SK-N-SH (cell line): ENCODE measurements around the gene P3H2. TPM values are rescaled to one million over a fixed set of nuclear protein-coding genes. Genes with fewer than 3 reads are reported as not detected.

Source experiments
- CTCF ChIA-PET: fragments of 300-600, 350-600 bp; formaldehyde crosslinking; extraction: SDS; loops from one replicate; lab custom pipeline; 2021; lab: Yijun Ruan, JAX
- POLR2A ChIA-PET: fragments of 350-600 bp; sonication (Branson Sonifier 250); formaldehyde crosslinking; extraction: SDS; loops from one replicate; lab custom pipeline; 2020; ENCODE audit warnings: antibody characterized with exemption, inconsistent platforms; lab: Yijun Ruan, JAX
- DNase-seq: peaks from one replicate; pipeline ENCODE4 v3.0.0; 2012
- H2AFZ ChIP-seq: fragments of 200-600 bp; sonication (generic); 2 replicates; pipeline ENCODE4 v1.8.1; 2016; ENCODE audit warnings: antibody characterized with exemption, mild to moderate bottlenecking, low read depth
- H3F3A ChIP-seq: fragments of 200-600 bp; sonication (generic); replicated peaks from 2 replicates; pipeline ENCODE3; 2016; ENCODE audit warnings: antibody characterized with exemption, mild to moderate bottlenecking; ENCODE audit not compliant: insufficient read depth
- H3K27ac ChIP-seq, 2 experiments: fragments of 200-500 bp in 1 of 2; fragments of 200-600 bp in 1 of 2; sonication (Bioruptor generic) in 1 of 2; sonication (generic), shearing (Covaris generic) in 1 of 2; 2 replicates each; pipeline versions ENCODE4 v1.5.1 to v1.6.1; 2014 to 2016; ENCODE audit warnings: low read depth in 2 of 2, inconsistent platforms in 1 of 2, low read length in 1 of 2, mild to moderate bottlenecking in 1 of 2, mixed read lengths in 1 of 2
- H3K27me3 ChIP-seq: fragments of 200-600 bp; sonication (generic), shearing (Covaris generic); 2 replicates; pipeline ENCODE4 v1.6.1; 2016; ENCODE audit warnings: mixed run types; ENCODE audit not compliant: insufficient read depth
- H3K36me3 ChIP-seq, 2 experiments: fragments of 200-500 bp in 1 of 2; fragments of 200-600 bp in 1 of 2; sonication (Bioruptor generic) in 1 of 2; sonication (generic) in 1 of 2; replicated peaks in 1 of 2; 2 replicates each; pipeline versions ENCODE3 to v1.5.1; 2014 to 2016; ENCODE audit warnings: low read length in 1 of 2, mild to moderate bottlenecking in 1 of 2; ENCODE audit not compliant: insufficient read depth in 2 of 2, control insufficient read depth in 1 of 2
- H3K4me1 ChIP-seq, 2 experiments: fragments of 200-500 bp in 1 of 2; fragments of 200-600 bp in 1 of 2; sonication (Bioruptor generic) in 1 of 2; sonication (generic), shearing (Covaris generic) in 1 of 2; 2 replicates each; pipeline versions ENCODE4 v1.5.1 to v1.6.1; 2014 to 2016; ENCODE audit warnings: low read depth in 1 of 2, low read length in 1 of 2, mixed run types in 1 of 2; ENCODE audit not compliant: insufficient read depth in 2 of 2, control insufficient read depth in 1 of 2
- H3K4me2 ChIP-seq: fragments of 200-600 bp; sonication (generic), shearing (Covaris generic); 2 replicates; pipeline ENCODE4 v1.6.1; 2017; ENCODE audit warnings: mixed run types
- H3K4me3 ChIP-seq, 2 experiments: fragments of 200-500 bp in 1 of 2; fragments of 200-600 bp in 1 of 2; sonication (Bioruptor generic) in 1 of 2; sonication (generic), shearing (Covaris generic) in 1 of 2; 2 replicates each; pipeline versions ENCODE4 v1.5.1 to v1.8.1; 2014 to 2016; ENCODE audit warnings: low read depth in 2 of 2, inconsistent platforms in 1 of 2, low read length in 1 of 2, mild to moderate bottlenecking in 1 of 2, mixed read lengths in 1 of 2, moderate library complexity in 1 of 2
- H3K79me2 ChIP-seq: fragments of 200-600 bp; sonication (generic); 2 replicates; pipeline ENCODE4 v1.8.1; 2017; ENCODE audit warnings: mild to moderate bottlenecking; ENCODE audit not compliant: insufficient read depth
- H3K9ac ChIP-seq: fragments of 200-600 bp; sonication (generic); 2 replicates; pipeline ENCODE4 v1.6.1; 2017; ENCODE audit warnings: mixed run types
- H3K9me2 ChIP-seq: fragments of 200-600 bp; sonication (generic); 2 replicates; pipeline ENCODE4 v1.6.1; 2017; ENCODE audit warnings: mixed run types
- H3K9me3 ChIP-seq: fragments of 200-600 bp; sonication (generic); 2 replicates; pipeline ENCODE4 v1.6.1; 2017; ENCODE audit warnings: mixed run types, mild to moderate bottlenecking, moderate library complexity
- H4K20me1 ChIP-seq: fragments of 200-600 bp; sonication (generic); 2 replicates; pipeline ENCODE4 v1.6.1; 2017; ENCODE audit warnings: mild to moderate bottlenecking, mixed run types; ENCODE audit not compliant: insufficient read depth
- EZH2phosphoT487 ChIP-seq: fragments of 200-600 bp; sonication (generic); IDR thresholded peaks from 2 replicates; pipeline ENCODE4 v1.6.1; 2017; ENCODE audit warnings: low read depth, mixed run types, mild to moderate bottlenecking, antibody characterized with exemption, moderate library complexity, borderline replicate concordance
- FOXM1 ChIP-seq: IDR thresholded peaks from 2 replicates; pipeline ENCODE4 v1.4.0; 2012; ENCODE audit warnings: low read depth, mild to moderate bottlenecking
- GABPA ChIP-seq: IDR thresholded peaks from 2 replicates; pipeline ENCODE4 v1.4.0; 2012; ENCODE audit warnings: low read depth, mild to moderate bottlenecking
- JUND ChIP-seq: IDR thresholded peaks from 2 replicates; pipeline ENCODE4 v1.4.0; 2012
- MEF2A ChIP-seq: IDR thresholded peaks from 2 replicates; pipeline ENCODE4 v1.4.0; 2012; ENCODE audit warnings: low read depth, borderline replicate concordance
- NRF1 ChIP-seq: IDR thresholded peaks from 2 replicates; pipeline ENCODE4 v1.6.1; 2012; ENCODE audit warnings: low read depth, mild to moderate bottlenecking, low read length
- PBX3 ChIP-seq: IDR thresholded peaks from 2 replicates; pipeline ENCODE4; 2012
- POLR2AphosphoS5 ChIP-seq: IDR thresholded peaks from 2 replicates; pipeline ENCODE4 v1.6.1; 2012; ENCODE audit warnings: low read depth, low read length
- RAD21 ChIP-seq: IDR thresholded peaks from 2 replicates; pipeline ENCODE4 v1.6.1; 2012; ENCODE audit warnings: mild to moderate bottlenecking, low read length
- REST ChIP-seq: IDR thresholded peaks from 2 replicates; pipeline ENCODE4 v1.6.1; 2012; ENCODE audit warnings: mild to moderate bottlenecking, low read depth, low read length, moderate library complexity
- SIN3A ChIP-seq: IDR thresholded peaks from 2 replicates; pipeline ENCODE4 v1.6.1; 2012; ENCODE audit warnings: low read depth, mild to moderate bottlenecking, low read length, moderate library complexity, borderline replicate concordance
- SMC3 ChIP-seq: IDR thresholded peaks from 2 replicates; pipeline ENCODE4 v1.6.1; 2012; ENCODE audit warnings: low read depth, low read length, improper control_type of control experiment
- TAF1 ChIP-seq: IDR thresholded peaks from 2 replicates; pipeline ENCODE4 v1.6.1; 2012; ENCODE audit warnings: low read depth, mild to moderate bottlenecking, low read length, moderate library complexity, borderline replicate concordance
- USF1 ChIP-seq: IDR thresholded peaks from 2 replicates; pipeline ENCODE4 v1.4.0; 2012; ENCODE audit warnings: low read depth, borderline replicate concordance
- YY1 ChIP-seq: IDR thresholded peaks from 2 replicates; pipeline ENCODE4 v1.4.0; 2012; ENCODE audit warnings: low read depth, mild to moderate bottlenecking
- WGBS: methylation state at CpG from one replicate; pipeline ENCODE4 v1.1.6; 2017; ENCODE audit warnings: low lambda C conversion rate; 5-methylcytosine and 5-hydroxymethylcytosine counted together
- polyA plus RNA-seq, 3 experiments: library from polyadenylated mRNA; depleted of rRNA; stranded (reverse); fragments of >200 nt; gene quantifications; 2 replicates each; pipeline ENCODE4 v1.2.3, GENCODE V29; 2012

P3H2 gene
- polyA plus RNA-seq, 1 of the 3 experiments (the other 2 are of a cell fraction), result 2.8 TPM

GRCh38 chr3:189966843-189967242 is 153.9 kb downstream of the P3H2 start:
- Histone ChIP-seq H3K4me3 (no peak overlapping the region), H3K4me1 (no peaks in the 10 kb centered on the region), H3K9me3 (no peaks in the 10 kb centered on the region), H3K9me2 (no peaks in the 10 kb centered on the region), H2AFZ (no peak overlapping the region), H3K36me3 (no peaks in the 10 kb centered on the region), H3K4me2 (no peak overlapping the region), H3K9ac (no peak overlapping the region), H3K27me3 (peaks cover 5% of the 10 kb centered on the region; the same call in 1 of the 2 replicates), H3K27ac (no peak overlapping the region), H3K79me2 (no peaks in the 10 kb centered on the region), H4K20me1 (no peaks in the 10 kb centered on the region), H3F3A (no peaks in the 10 kb centered on the region)
- ChIA-PET CTCF (interaction anchor here (0.6 to 2.8 kb wide), 23 partner anchors 10 to 457 kb away, joined by 3 to 35 read pairs (median 4); partner anchors contain the start of gene CLDN1), POLR2A (no interaction called here)
- WGBS, result 27% methylated on average over 5 of the region's 5 CpGs
- no peak for DNase-seq
- TF ChIP-seq SIN3A, result no peak
- no peak for TF ChIP-seq MEF2A
- TF ChIP-seq TAF1, result no peak
- TF ChIP-seq NRF1, result no peak
- TF ChIP-seq USF1, result no peak
- no peak for TF ChIP-seq FOXM1
- TF ChIP-seq EZH2phosphoT487, result no peak
- TF ChIP-seq RAD21, result no peak
- TF ChIP-seq JUND, result no peak
- TF ChIP-seq POLR2AphosphoS5, result no peak
- TF ChIP-seq SMC3, result no peak
- no peak for TF ChIP-seq PBX3
- no peak for TF ChIP-seq YY1

GRCh38 chr3:189964623-189965332 is 155.9 kb downstream of the P3H2 start:
- DNase-seq, result no peak
- WGBS, result 50% methylated on average over 9 of the region's 9 CpGs
- Histone ChIP-seq H3K9me2 (no peaks in the 10 kb centered on the region), H3K4me3 (no peak overlapping the region), H3K4me2 (no peak overlapping the region), H3K9ac (no peak overlapping the region), H4K20me1 (no peaks in the 10 kb centered on the region), H3F3A (no peaks in the 10 kb centered on the region), H3K27ac (no peak overlapping the region), H3K9me3 (no peaks in the 10 kb centered on the region), H2AFZ (no peak overlapping the region), H3K36me3 (no peaks in the 10 kb centered on the region), H3K27me3 (peaks cover 5% of the 10 kb centered on the region; the same call in 1 of the 2 replicates), H3K79me2 (no peaks in the 10 kb centered on the region), H3K4me1 (no peaks in the 10 kb centered on the region; a peak in 1 of 4 replicates)
- ChIA-PET CTCF (interaction anchor here (0.7 to 6.3 kb wide), 3 partner anchors 9 to 359 kb away, joined by 3 to 75 read pairs (median 42); partner anchors contain the start of gene CLDN1), POLR2A (no interaction called here)
- no peak for TF ChIP-seq GABPA
- TF ChIP-seq REST, result peak; percentile 30; the same call in 1 of the 2 replicates
- no peak for TF ChIP-seq NRF1
